Fibroblast of lung (primary cell): ENCODE data around the gene DDX10. TPM values are rescaled to one million over a fixed set of nuclear protein-coding genes. Genes with fewer than 3 reads are reported as not detected.

Experiments
- DNase-seq, 2 donors: peaks; one replicate each; pipeline versions ENCODE4 v3.0.0 to v3.0.0-alpha.2; 2010; ENCODE audit warnings: low read depth in 2 of 2
- H2AFZ ChIP-seq: 2 replicates; pipeline ENCODE4 v1.5.1; 2012; ENCODE audit warnings: low read length, control low read depth, inconsistent platforms
- H3K27ac ChIP-seq: 2 replicates; pipeline ENCODE4 v1.5.1; 2011; ENCODE audit warnings: low read length, control low read depth; ENCODE audit not compliant: insufficient read depth
- H3K27me3 ChIP-seq: 2 replicates; pipeline ENCODE4 v1.5.1; 2011; ENCODE audit warnings: mild to moderate bottlenecking, low read length; ENCODE audit not compliant: control insufficient read depth, insufficient read depth
- H3K36me3 ChIP-seq: 2 replicates; pipeline ENCODE4 v1.5.1; 2011; ENCODE audit warnings: low read length; ENCODE audit not compliant: control insufficient read depth, insufficient read depth
- H3K4me1 ChIP-seq: 2 replicates; pipeline ENCODE4 v1.5.1; 2011; ENCODE audit warnings: low read length; ENCODE audit not compliant: control insufficient read depth, insufficient read depth; ENCODE audit errors: extremely low read depth
- H3K4me2 ChIP-seq: 2 replicates; pipeline ENCODE4 v1.5.1; 2011; ENCODE audit warnings: low read length, control low read depth; ENCODE audit not compliant: insufficient read depth; ENCODE audit errors: extremely low read depth
- H3K4me3 ChIP-seq, 4 experiments: fragments of 200-600 bp in 1 of 4; sonication (generic) in 1 of 4; replicated peaks in 1 of 4; 2 replicates each; pipeline ENCODE4 v1.5.1; 2011 to 2016; ENCODE audit warnings: low read length in 4 of 4, low read depth in 3 of 4, mild to moderate bottlenecking in 3 of 4, control low read depth in 2 of 4, inconsistent platforms in 1 of 4, mixed read lengths in 1 of 4; ENCODE audit not compliant: insufficient read depth in 1 of 4; ENCODE audit errors: control extremely low read depth in 1 of 4
- H3K79me2 ChIP-seq: 2 replicates; pipeline ENCODE4 v1.5.1; 2012; ENCODE audit warnings: mild to moderate bottlenecking, low read length, inconsistent platforms; ENCODE audit not compliant: control insufficient read depth, insufficient read depth
- H3K9ac ChIP-seq: 2 replicates; pipeline ENCODE4 v1.5.1; 2011; ENCODE audit warnings: mild to moderate bottlenecking, low read length, control low read depth; ENCODE audit not compliant: insufficient read depth
- H3K9me3 ChIP-seq: 2 replicates; pipeline ENCODE4 v1.5.1; 2012; ENCODE audit warnings: low read depth, low read length; ENCODE audit not compliant: control insufficient read depth, insufficient read depth
- H4K20me1 ChIP-seq: 2 replicates; pipeline ENCODE4 v1.5.1; 2011; ENCODE audit warnings: low read length; ENCODE audit not compliant: control insufficient read depth, insufficient read depth; ENCODE audit errors: extremely low read depth
- EZH2 ChIP-seq: IDR thresholded peaks from 2 replicates; pipeline ENCODE4 v1.5.1; 2012; ENCODE audit warnings: low read length, control low read depth, mild to moderate bottlenecking; ENCODE audit errors: missing control alignments
- polyA plus RNA-seq, 2 donors: library from polyadenylated mRNA; depleted of rRNA in 1 of 2; stranded (reverse) in 1 of 2; unstranded in 1 of 2; fragments of >200 nt; gene quantifications; 2 replicates each; pipeline ENCODE4 v1.2.1, GENCODE V29; 2011 to 2012; ENCODE audit warnings: missing spikeins in 1 of 2
- total RNA-seq: library from RNA; depleted of rRNA; stranded (reverse); fragments of >200 nt; gene quantifications from 2 replicates; pipeline ENCODE4 v1.2.1, GENCODE V29; 2014
- TF ChIP-seq, protein P1 (sequence below), 2 donors: IDR thresholded peaks in 1 of 2; conservative IDR thresholded peaks in 1 of 2; 1 replicate in 1 of 2; 2 replicates in 1 of 2; pipeline ENCODE4 v1.5.1; 2011 to 2012; ENCODE audit warnings: low read length in 2 of 2, control low read depth in 1 of 2, inconsistent platforms in 1 of 2, low read depth in 1 of 2, mild to moderate bottlenecking in 1 of 2

DDX10 gene
- total and polyA plus RNA-seq, 2 donors (not counting 1 experiment from before 2014, with no cell fraction given): 18.5 to 20.7 TPM

DNA sequence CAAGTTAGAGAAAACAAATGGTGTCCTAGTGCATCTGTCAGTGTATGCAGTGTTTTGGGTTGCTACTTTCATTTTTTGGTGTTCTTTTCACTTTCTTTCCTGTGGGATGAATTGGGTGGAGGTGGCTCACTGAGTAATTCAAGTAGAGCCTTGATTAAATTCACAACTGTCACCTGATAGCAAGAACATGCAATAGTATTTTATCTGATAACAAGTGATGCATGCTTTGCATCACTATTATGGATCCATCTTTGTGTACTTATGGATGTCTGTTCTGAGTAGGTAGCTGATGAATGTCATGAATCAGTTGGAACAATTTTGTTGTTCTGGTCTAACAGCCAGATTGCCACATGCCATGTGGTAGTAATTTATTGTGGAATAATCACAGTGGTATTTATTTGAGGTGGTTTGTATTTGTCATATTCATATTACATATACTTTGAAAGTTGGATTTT, 87.5 kb downstream of the DDX10 start:
- Histone ChIP-seq H3K9me3 (no peaks in the 10 kb centered on the region), H3K4me2 (no peak overlapping the region), H4K20me1 (no peaks in the 10 kb centered on the region), H2AFZ (no peak overlapping the region), H3K27me3 (no peaks in the 10 kb centered on the region), H3K36me3 (no peaks in the 10 kb centered on the region), H3K27ac (no peak overlapping the region), H3K79me2 (no peaks in the 10 kb centered on the region), H3K9ac (no peak overlapping the region), H3K4me1 (no peaks in the 10 kb centered on the region), H3K4me3 (no peak overlapping the region)
- no peak for DNase-seq
- TF ChIP-seq, protein P1, sequence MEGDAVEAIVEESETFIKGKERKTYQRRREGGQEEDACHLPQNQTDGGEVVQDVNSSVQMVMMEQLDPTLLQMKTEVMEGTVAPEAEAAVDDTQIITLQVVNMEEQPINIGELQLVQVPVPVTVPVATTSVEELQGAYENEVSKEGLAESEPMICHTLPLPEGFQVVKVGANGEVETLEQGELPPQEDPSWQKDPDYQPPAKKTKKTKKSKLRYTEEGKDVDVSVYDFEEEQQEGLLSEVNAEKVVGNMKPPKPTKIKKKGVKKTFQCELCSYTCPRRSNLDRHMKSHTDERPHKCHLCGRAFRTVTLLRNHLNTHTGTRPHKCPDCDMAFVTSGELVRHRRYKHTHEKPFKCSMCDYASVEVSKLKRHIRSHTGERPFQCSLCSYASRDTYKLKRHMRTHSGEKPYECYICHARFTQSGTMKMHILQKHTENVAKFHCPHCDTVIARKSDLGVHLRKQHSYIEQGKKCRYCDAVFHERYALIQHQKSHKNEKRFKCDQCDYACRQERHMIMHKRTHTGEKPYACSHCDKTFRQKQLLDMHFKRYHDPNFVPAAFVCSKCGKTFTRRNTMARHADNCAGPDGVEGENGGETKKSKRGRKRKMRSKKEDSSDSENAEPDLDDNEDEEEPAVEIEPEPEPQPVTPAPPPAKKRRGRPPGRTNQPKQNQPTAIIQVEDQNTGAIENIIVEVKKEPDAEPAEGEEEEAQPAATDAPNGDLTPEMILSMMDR (conservative IDR thresholded peaks at IDR 0.05 in 1 of 2, IDR thresholded peaks at IDR 0.05 in 1 of 2; ENCODE audit: low read depth in 1 of 2, low read length in 2 of 2): no peak
- no peak for TF ChIP-seq EZH2

GRCh38 chr11:108754901-108755625, 90.2 kb downstream of the DDX10 start:
- no peak for TF ChIP-seq EZH2
- TF ChIP-seq, protein P1 (conservative IDR thresholded peaks at IDR 0.05 in 1 of 2, IDR thresholded peaks at IDR 0.05 in 1 of 2; ENCODE audit: low read depth in 1 of 2, low read length in 2 of 2): no peak
- no peaks in the 10 kb centered on the region for H3K27me3 ChIP-seq
- no peaks in the 10 kb centered on the region for H3K36me3 ChIP-seq
- H3K79me2 ChIP-seq: no peaks in the 10 kb centered on the region
- no peak overlapping the region for H2AFZ ChIP-seq
- no peak overlapping the region for H3K4me3 ChIP-seq
- no peak overlapping the region for H3K9ac ChIP-seq
- no peak overlapping the region for H3K4me2 ChIP-seq
- no peaks in the 10 kb centered on the region for H4K20me1 ChIP-seq
- DNase-seq: peak; percentile 46 to 63
- no peaks in the 10 kb centered on the region for H3K4me1 ChIP-seq
- H3K9me3 ChIP-seq: no peaks in the 10 kb centered on the region
- no peak overlapping the region for H3K27ac ChIP-seq

DNA sequence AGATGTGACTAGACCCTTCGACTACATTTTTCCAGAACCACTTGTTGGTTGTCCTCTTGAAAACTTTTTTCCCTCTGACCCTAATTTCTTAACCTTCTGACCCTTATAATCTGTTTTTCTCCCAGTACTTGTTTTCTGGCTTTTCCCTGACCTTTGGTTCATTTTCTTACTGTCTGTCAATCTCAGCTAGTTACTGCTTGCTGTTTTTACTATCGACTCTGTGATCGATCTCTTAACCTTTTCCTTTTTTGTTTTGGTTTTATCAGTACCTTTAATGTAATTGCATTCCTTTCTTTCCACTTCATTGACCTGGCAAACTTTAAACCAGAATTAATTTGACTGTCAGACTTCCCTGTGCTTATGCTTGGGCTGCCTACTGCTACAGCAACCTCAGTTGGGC, 92.8 kb downstream of the DDX10 start:
- no peaks in the 10 kb centered on the region for H3K9me3 ChIP-seq
- H3K79me2 ChIP-seq: no peaks in the 10 kb centered on the region
- H3K27me3 ChIP-seq: no peaks in the 10 kb centered on the region
- H3K27ac ChIP-seq: no peak overlapping the region
- H2AFZ ChIP-seq: no peak overlapping the region
- H3K4me1 ChIP-seq: no peaks in the 10 kb centered on the region
- no peak overlapping the region for H3K4me3 ChIP-seq
- no peak for DNase-seq
- TF ChIP-seq, protein P1 (conservative IDR thresholded peaks at IDR 0.05 in 1 of 2, IDR thresholded peaks at IDR 0.05 in 1 of 2; ENCODE audit: low read depth in 1 of 2, low read length in 2 of 2): no peak
- TF ChIP-seq EZH2: no peak
- H3K9ac ChIP-seq: no peak overlapping the region
- H3K4me2 ChIP-seq: no peak overlapping the region
- no peaks in the 10 kb centered on the region for H3K36me3 ChIP-seq
- H4K20me1 ChIP-seq: no peaks in the 10 kb centered on the region
